Naive thymus-derived CD4-positive, alpha-beta T cell (primary cell): ENCODE data around the gene LATS1. TPM values are rescaled to one million over a fixed set of nuclear protein-coding genes. Genes with fewer than 3 reads are reported as not detected.
A peak's percentile ranks its signal among the peaks of the same experiment; 100 is the strongest.

Experiments used
- ATAC-seq: fragments of 150-1000 bp; cut with Tn5 transposase; 2 replicates; pipeline ENCODE4 v1.10.0; 2021; ENCODE audit warnings: mild to moderate bottlenecking, moderate library complexity
- CTCF ChIA-PET: fragments of 350-600 bp; sonication (Branson Sonifier 250); formaldehyde crosslinking; loops from one replicate; lab custom pipeline; 2021; ENCODE audit warnings: antibody characterized with exemption; lab: Charles Lee
- POLR2A ChIA-PET: fragments of 350-600 bp; sonication (Branson Sonifier 250); formaldehyde crosslinking; loops from one replicate; lab custom pipeline; 2021; ENCODE audit warnings: antibody characterized with exemption, inconsistent platforms; lab: Charles Lee
- DNase-seq, 9 donors: peaks; one replicate each; pipeline versions ENCODE4 v3.0.0 to v3.0.0-alpha.2; 2020 to 2022; ENCODE audit warnings: mixed read lengths in 1 of 9
- H3K27ac ChIP-seq: one replicate; pipeline ENCODE4 v1.7.0; 2013; ENCODE audit warnings: mild to moderate bottlenecking, low read depth, low read length, moderate library complexity
- H3K27me3 ChIP-seq, 2 donors: one replicate each; pipeline ENCODE4 v1.7.0; 2013; ENCODE audit warnings: low read length in 2 of 2, mild to moderate bottlenecking in 2 of 2, moderate library complexity in 2 of 2; ENCODE audit not compliant: control insufficient read depth in 2 of 2, insufficient read depth in 2 of 2
- H3K36me3 ChIP-seq, 3 experiments: 1 replicate in 2 of 3; 2 replicates in 1 of 3; pipeline ENCODE4 v1.7.0; 2013; ENCODE audit warnings: low read length in 3 of 3, mild to moderate bottlenecking in 3 of 3, moderate library complexity in 1 of 3; ENCODE audit not compliant: insufficient read depth in 3 of 3, control insufficient read depth in 2 of 3
- H3K4me1 ChIP-seq, 2 donors: one replicate each; pipeline ENCODE4 v1.7.0; 2013; ENCODE audit warnings: low read length in 2 of 2, mild to moderate bottlenecking in 2 of 2, moderate library complexity in 1 of 2; ENCODE audit not compliant: control insufficient read depth in 2 of 2, insufficient read depth in 2 of 2
- H3K4me3 ChIP-seq: 2 replicates; pipeline ENCODE4 v1.7.0; 2013; ENCODE audit warnings: mild to moderate bottlenecking, low read length
- H3K9me3 ChIP-seq, 3 experiments: 1 replicate in 2 of 3; 2 replicates in 1 of 3; pipeline ENCODE4 v1.7.0; 2013; ENCODE audit warnings: low read length in 3 of 3; ENCODE audit not compliant: control insufficient read depth in 2 of 3
- H3K27ac Mint-ChIP-seq, 9 donors: one replicate each; pipeline ENCODE4 v1.8.0; 2020 to 2022; ENCODE audit warnings: mixed read lengths in 9 of 9, mild to moderate bottlenecking in 8 of 9, moderate library complexity in 5 of 9, inconsistent platforms in 2 of 9
- H3K27me3 Mint-ChIP-seq, 5 donors: one replicate each; pipeline ENCODE4 v1.8.0; 2021 to 2022; ENCODE audit warnings: mixed read lengths in 5 of 5, mild to moderate bottlenecking in 1 of 5
- H3K36me3 Mint-ChIP-seq, 5 donors: one replicate each; pipeline ENCODE4 v1.8.0; 2020 to 2022; ENCODE audit warnings: mixed read lengths in 5 of 5, mild to moderate bottlenecking in 3 of 5, inconsistent platforms in 1 of 5
- H3K4me1 Mint-ChIP-seq, 7 donors: one replicate each; pipeline ENCODE4 v1.8.0; 2020 to 2022; ENCODE audit warnings: mixed read lengths in 7 of 7, mild to moderate bottlenecking in 3 of 7, inconsistent platforms in 1 of 7
- H3K4me3 Mint-ChIP-seq, 10 donors: one replicate each; pipeline ENCODE4 v1.8.0; 2020 to 2022; ENCODE audit warnings: mild to moderate bottlenecking in 10 of 10, mixed read lengths in 10 of 10, moderate library complexity in 6 of 10, inconsistent platforms in 2 of 10
- H3K9me3 Mint-ChIP-seq, 11 donors: one replicate each; pipeline ENCODE4 v1.8.0; 2020 to 2022; ENCODE audit warnings: mixed read lengths in 11 of 11, mild to moderate bottlenecking in 4 of 11, inconsistent platforms in 1 of 11, moderate library complexity in 1 of 11
- intact Hi-C, 2 donors: fragments of 100-400 bp; cut with micrococcal nuclease; formaldehyde crosslinking; loops; one replicate each; pipeline ENCODE4 v1.15.1; 2023
- polyA plus RNA-seq, 2 donors: library from polyadenylated mRNA; unstranded; fragments of 300-500 nt; fragmentation: Illumina TruSeq; gene quantifications; one replicate each; pipeline ENCODE4 v1.2.3, GENCODE V29; 2021
- total RNA-seq, 6 experiments: library from RNA in 5 of 6; stranded (reverse) in 5 of 6; gene quantifications; 1 replicate in 5 of 6; 2 replicates in 1 of 6; pipeline ENCODE4 v1.2.3 and lab custom pipeline; 2021 to 2026

LATS1 gene
- total and polyA plus RNA-seq, 7 experiments from 2014 or later: 14.2 to 49.5 (median 34.0) TPM

- Mint-ChIP-seq H3K9me3 (no peaks in the 10 kb centered on the region), H3K27me3 (no peaks in the 10 kb centered on the region), H3K36me3 (peaks cover 0 to 10% (median 3%) of the 10 kb centered on the region in 5 donors), H3K4me1 (peaks cover 9 to 54% (median 46%) of the 10 kb centered on the region in 7 donors), H3K27ac (peak overlapping the region in 4 of 9 donors; percentile 26 to 43 (median 33)), H3K4me3 (peak overlapping the region in 7 of 10 donors; percentile 5 to 92 (median 44))
- H3K27me3 ChIP-seq: no peaks in the 10 kb centered on the region
- H3K4me1 ChIP-seq: peaks cover 7 to 17% of the 10 kb centered on the region in 2 donors
- no peak for DNase-seq
- POLR2A ChIA-PET: interaction anchor here (0.6 kb wide), 1 partner anchor 103 kb away, joined by 3 read pairs; the partner anchor contains the start of gene PCMT1
- ATAC-seq: no peak
- H3K9me3 ChIP-seq: no peaks in the 10 kb centered on the region
- no peak overlapping the region for H3K27ac ChIP-seq
- CTCF ChIA-PET: no interaction called here
- intact Hi-C loops: loop anchor here (2.0 to 10.0 kb wide), 5 partner anchors 44 to 1748 kb away; partner anchors contain the start of genes LRP11 (in 2 of the 2), NUP43 (in 1 of the 2) and ZBTB2 (in 1 of the 2)
- no peak overlapping the region for H3K4me3 ChIP-seq
- H3K36me3 ChIP-seq: peaks cover 0 to 3% (median 0%) of the 10 kb centered on the region in 3 experiments
These were observed 71.3 kb downstream of the LATS1 start for GRCh38 chr6:149646599-149646998.

DNA sequence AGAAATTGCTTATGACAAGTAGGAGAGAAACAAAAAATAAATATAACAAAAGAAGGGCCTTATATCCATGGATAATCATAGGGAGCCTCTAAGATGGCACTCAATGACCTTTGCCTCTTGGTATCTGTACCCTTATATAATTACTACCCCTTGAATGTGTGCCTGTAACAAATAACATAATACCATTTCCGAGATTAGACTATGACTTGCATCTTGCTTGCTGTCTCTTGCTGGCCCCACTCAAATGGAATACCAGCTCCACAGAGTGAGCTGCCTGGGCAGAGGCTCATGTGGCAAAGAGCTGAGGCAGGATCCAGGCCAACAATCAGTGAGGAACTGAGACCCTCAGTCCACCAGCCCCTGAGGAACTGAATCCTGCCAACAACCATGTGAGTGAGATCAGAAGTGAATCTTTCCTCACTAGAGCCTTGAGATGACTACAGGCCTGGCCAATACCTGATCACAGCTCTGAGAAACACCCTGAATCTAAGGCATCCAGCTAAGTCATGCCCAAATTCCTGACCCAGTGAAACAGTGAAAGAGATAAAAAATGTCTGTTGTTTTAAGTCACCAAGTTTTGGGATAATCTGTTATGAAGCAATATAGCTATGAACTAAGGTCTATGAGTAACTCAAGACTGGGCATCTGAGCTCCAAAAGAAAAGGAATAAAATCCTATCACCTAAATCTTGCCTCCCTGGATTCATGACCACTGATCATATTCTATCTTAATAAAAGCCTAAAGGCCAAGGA is 74.9 kb downstream of the LATS1 start:
- Histone ChIP-seq H3K27me3 (no peaks in the 10 kb centered on the region), H3K27ac (no peak overlapping the region), H3K4me1 (peaks cover 7 to 10% of the 10 kb centered on the region in 2 donors), H3K36me3 (peaks cover 0 to 3% (median 0%) of the 10 kb centered on the region in 3 experiments), H3K4me3 (no peak overlapping the region), H3K9me3 (no peaks in the 10 kb centered on the region)
- ATAC-seq: no peak
- POLR2A ChIA-PET: interaction anchor here (0.6 kb wide), 1 partner anchor 69 kb away, joined by 4 read pairs; no protein-coding TSS in a partner anchor
- Mint-ChIP-seq H3K4me1 (peaks cover 9 to 55% (median 43%) of the 10 kb centered on the region in 7 donors), H3K4me3 (peak overlapping the region in 2 of 10 donors; percentile 16 to 25), H3K36me3 (peaks cover 5 to 20% (median 14%) of the 10 kb centered on the region in 5 donors), H3K9me3 (no peaks in the 10 kb centered on the region), H3K27me3 (no peaks in the 10 kb centered on the region), H3K27ac (peak overlapping the region in 1 of 9 donors; percentile 32)
- no peak for DNase-seq
- intact Hi-C loops: loop anchor here in 1 of 2 donors (10.0 kb wide), 2 partner anchors 222 to 1752 kb away; partner anchors contain the start of genes LRP11 and ZBTB2
- CTCF ChIA-PET: interaction anchor here (0.6 kb wide), 1 partner anchor 93 kb away, joined by 4 read pairs; no protein-coding TSS in a partner anchor

DNA sequence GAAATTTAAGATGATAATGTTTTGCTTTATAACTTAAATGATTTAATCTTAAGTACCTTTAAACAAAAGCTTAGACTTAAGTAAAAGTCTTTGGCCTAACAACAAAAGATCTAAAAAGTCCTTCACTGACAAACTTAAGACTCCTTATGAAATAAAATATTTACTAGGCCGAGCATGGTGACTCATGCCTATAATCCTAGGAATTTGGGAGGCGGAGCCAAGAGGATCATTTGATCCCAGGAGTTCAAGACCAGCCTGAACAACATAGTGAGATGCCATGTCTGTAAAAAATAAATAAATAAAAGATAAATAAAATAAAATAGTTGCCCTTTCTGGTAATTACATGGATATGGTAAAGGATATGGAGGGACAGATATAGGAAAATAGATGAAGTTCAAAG is 81.8 kb downstream of the LATS1 start:
- intact Hi-C loops: no loop called here
- no peaks in the 10 kb centered on the region for H3K9me3 ChIP-seq
- peaks cover 0 to 8% (median 0%) of the 10 kb centered on the region in 3 experiments for H3K36me3 ChIP-seq
- H3K27ac Mint-ChIP-seq: no peak overlapping the region
- H3K27me3 ChIP-seq: no peaks in the 10 kb centered on the region
- DNase-seq: no peak
- peaks cover 5 to 36% (median 14%) of the 10 kb centered on the region in 5 donors for H3K36me3 Mint-ChIP-seq
- no peaks in the 10 kb centered on the region for H3K27me3 Mint-ChIP-seq
- H3K4me1 ChIP-seq: no peaks in the 10 kb centered on the region
- no peaks in the 10 kb centered on the region for H3K9me3 Mint-ChIP-seq
- POLR2A ChIA-PET: no interaction called here
- CTCF ChIA-PET: no interaction called here
- H3K4me1 Mint-ChIP-seq: peaks cover 0 to 12% (median 4%) of the 10 kb centered on the region in 7 donors
- no peak overlapping the region for H3K4me3 Mint-ChIP-seq
- H3K4me3 ChIP-seq: no peak overlapping the region
- no peak for ATAC-seq
- H3K27ac ChIP-seq: no peak overlapping the region

DNA sequence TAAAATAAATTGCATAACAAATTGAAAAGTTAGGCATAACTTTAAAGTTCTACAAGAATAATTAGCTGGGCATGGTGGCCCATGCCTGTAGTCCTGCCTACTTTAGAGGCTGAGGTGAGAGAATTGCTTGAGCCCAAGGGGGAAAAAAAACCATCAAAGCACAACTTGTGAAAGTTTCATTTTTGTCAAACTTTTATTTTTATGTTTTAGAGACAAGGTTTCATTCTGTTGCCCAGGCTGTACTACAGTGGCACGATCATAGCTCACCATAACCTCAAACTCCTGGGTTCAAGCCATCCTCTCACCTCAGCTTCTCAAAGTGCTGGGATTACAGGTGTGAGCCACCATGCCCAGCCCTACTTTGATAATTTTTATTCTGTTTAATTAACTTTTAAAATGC is 83.6 kb downstream of the LATS1 start:
- ChIA-PET POLR2A (no interaction called here), CTCF (no interaction called here)
- no peak overlapping the region for H3K4me3 Mint-ChIP-seq
- no peak overlapping the region for H3K27ac Mint-ChIP-seq
- peaks cover 0 to 7% (median 0%) of the 10 kb centered on the region in 7 donors for H3K4me1 Mint-ChIP-seq
- no peak overlapping the region for H3K4me3 ChIP-seq
- H3K9me3 ChIP-seq: no peaks in the 10 kb centered on the region
- H3K4me1 ChIP-seq: no peaks in the 10 kb centered on the region
- H3K9me3 Mint-ChIP-seq: no peaks in the 10 kb centered on the region
- ATAC-seq (no peak), DNase-seq (no peak)
- intact Hi-C loops: no loop called here
- peaks cover 0 to 8% (median 0%) of the 10 kb centered on the region in 3 experiments for H3K36me3 ChIP-seq
- H3K27ac ChIP-seq: no peak overlapping the region
- H3K27me3 ChIP-seq: no peaks in the 10 kb centered on the region
- peaks cover 5 to 36% (median 11%) of the 10 kb centered on the region in 5 donors for H3K36me3 Mint-ChIP-seq
- H3K27me3 Mint-ChIP-seq: no peaks in the 10 kb centered on the region

GRCh38 chr6:149628875-149629510 is 88.9 kb downstream of the LATS1 start:
- H3K36me3 ChIP-seq: peaks cover 0 to 18% (median 0%) of the 10 kb centered on the region in 3 experiments
- H3K4me3 ChIP-seq: no peak overlapping the region
- Mint-ChIP-seq H3K4me1 (peaks cover 0 to 22% (median 0%) of the 10 kb centered on the region in 7 donors), H3K27ac (peak overlapping the region in 3 of 9 donors; percentile 11 to 48 (median 14)), H3K27me3 (no peaks in the 10 kb centered on the region), H3K9me3 (no peaks in the 10 kb centered on the region), H3K4me3 (no peak overlapping the region), H3K36me3 (peaks cover 4 to 40% (median 21%) of the 10 kb centered on the region in 5 donors)
- DNase-seq (no peak), ATAC-seq (peak; percentile 56)
- intact Hi-C loops: no loop called here
- H3K4me1 ChIP-seq: no peaks in the 10 kb centered on the region
- ChIA-PET CTCF (no interaction called here), POLR2A (no interaction called here)
- H3K9me3 ChIP-seq: no peaks in the 10 kb centered on the region
- no peak overlapping the region for H3K27ac ChIP-seq
- no peaks in the 10 kb centered on the region for H3K27me3 ChIP-seq

DNA sequence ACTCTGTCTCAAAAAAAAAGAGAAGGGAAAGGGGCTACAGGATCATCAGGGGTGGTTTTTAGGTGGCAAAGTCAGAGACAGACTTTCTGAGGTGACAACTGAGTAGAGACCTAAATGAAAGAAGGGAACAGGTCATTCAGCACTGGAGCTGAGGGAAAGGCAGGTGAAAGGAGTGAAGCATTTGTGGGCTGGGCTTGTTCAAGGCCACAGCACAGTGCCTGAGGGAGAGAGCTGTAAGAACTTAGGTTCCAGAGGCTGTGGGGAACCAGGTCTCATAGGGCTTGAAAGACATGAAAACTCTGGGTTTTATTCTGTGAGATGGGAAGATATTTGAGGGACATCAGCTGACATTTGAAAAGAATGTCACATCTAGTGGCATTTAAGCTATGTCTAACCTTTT is 90.2 kb downstream of the LATS1 start:
- Mint-ChIP-seq H3K4me3 (no peak overlapping the region), H3K4me1 (peaks cover 0 to 22% (median 0%) of the 10 kb centered on the region in 7 donors), H3K36me3 (peaks cover 4 to 45% (median 25%) of the 10 kb centered on the region in 5 donors), H3K27me3 (no peaks in the 10 kb centered on the region), H3K9me3 (no peaks in the 10 kb centered on the region), H3K27ac (peak overlapping the region in 5 of 9 donors; percentile 7 to 36 (median 15))
- H3K4me3 ChIP-seq: no peak overlapping the region
- H3K27me3 ChIP-seq: no peaks in the 10 kb centered on the region
- CTCF ChIA-PET: no interaction called here
- intact Hi-C loops: no loop called here
- H3K9me3 ChIP-seq: no peaks in the 10 kb centered on the region
- POLR2A ChIA-PET: interaction anchor here (0.6 kb wide), 1 partner anchor 56 kb away, joined by 3 read pairs; no protein-coding TSS in a partner anchor
- ATAC-seq: no peak
- no peak overlapping the region for H3K27ac ChIP-seq
- no peak for DNase-seq
- no peaks in the 10 kb centered on the region for H3K4me1 ChIP-seq
- peaks cover 0 to 25% (median 0%) of the 10 kb centered on the region in 3 experiments for H3K36me3 ChIP-seq
